Cerebellar cortex (tissue), 1 donor: ENCODE data around the gene LSM6.

Experiments used
- DNase-seq: peaks from one replicate; pipeline ENCODE4 v3.0.0-alpha.2; 2015; ENCODE audit warnings: low spot score

LSM6 gene

DNA sequence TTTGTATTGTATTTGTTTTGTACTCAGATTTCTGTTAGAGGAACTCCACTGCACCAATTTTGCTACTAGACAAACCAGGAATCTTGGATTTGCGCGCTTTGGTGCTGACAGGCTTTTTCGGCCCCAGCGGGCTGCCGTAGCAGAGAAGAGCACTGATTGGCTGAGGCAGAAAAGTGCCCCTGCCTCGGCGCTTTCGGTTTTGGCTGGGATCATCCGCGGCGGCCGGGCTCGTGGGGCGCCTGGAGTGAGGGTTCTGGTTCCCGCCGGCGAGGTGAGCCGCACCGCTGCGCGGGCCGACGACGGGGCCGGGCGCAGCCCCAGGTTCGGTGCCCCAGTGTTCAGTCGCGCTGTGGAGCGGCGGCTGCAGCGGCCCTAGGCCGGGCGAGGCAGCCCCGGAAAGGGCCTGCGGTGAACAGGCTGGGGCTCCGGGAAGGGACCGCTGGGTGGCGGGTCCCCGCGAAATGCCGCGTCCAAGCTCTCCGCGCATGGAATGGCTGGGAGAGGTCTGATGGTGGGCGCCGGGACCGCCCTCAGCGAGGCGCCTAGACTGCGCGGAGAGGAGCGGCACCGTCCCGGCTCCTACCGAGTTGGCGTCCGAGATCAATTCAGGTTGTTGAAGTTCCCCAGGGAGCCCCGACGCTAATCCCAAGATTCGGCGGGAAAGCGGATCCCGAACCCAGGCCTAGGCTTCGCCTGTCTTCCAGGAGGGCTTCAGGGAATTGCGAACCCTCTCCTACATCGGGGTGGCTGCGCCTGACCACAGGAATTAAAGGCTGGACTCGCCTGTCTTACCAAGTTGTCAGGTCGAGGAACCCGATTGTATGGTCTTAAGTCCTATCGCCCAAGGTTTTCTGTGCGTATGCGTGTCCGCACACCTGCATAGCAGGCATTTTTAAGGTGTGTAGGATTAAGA lies at the start of gene LSM6:
Gene LSM6 (plus strand): TSS at position 178 of the 913 bp plus-strand sequence. CDS start 7,204 bp downstream, outside the sequence.
- peak; percentile 93 for DNase-seq

DNA sequence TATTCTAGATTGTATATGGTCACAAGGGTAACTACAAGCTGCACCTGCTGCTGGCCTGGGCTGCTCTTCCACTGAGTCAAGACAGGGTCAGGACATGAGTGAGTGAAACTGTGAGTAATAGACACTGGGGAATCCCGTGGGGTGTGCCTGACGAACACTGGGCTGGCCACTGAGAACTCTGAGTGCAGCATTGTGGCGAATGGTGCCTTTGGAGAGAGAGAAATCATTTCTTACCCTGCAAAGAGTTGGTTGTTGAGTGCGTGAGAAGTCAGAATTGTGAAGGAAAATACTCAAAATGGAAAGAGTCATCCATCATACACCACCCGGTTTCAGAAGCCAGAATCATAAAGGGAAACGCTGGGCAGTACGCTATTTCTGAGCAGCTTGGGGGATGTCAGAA lies 43.1 kb upstream of the LSM6 start:
- DNase-seq = no peak

DNA sequence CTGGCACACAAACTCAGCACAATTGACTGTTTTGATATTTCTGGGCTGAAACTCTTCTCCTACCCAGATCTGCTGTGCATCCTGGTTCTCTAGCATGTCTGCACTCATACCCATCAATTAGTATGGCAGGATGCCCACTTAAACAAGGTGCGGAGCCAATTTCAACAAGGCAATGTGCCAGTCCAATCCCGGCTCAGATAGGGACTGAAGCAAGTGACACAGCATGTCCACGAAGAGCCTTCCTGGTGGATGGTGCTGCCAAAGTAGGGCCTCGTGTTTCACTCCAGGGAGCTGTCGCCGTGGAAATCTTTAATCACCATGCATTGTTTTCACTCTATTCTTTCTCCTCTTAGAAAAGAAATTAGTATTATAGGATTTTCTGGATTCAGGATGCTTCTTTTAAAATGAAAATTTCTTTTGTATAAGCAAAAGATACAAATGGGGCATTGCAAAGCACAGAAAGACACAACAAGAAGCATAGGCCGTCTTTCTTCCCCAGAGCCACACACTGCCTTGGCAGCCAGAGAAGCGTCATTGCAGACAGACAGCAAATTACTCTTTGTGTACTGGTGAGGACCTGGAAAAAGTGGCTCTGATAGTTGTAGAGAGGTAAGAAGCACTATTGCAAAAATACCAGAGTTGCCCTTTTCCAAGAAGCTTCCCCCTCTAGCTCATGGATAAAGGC lies 40.6 kb upstream of the LSM6 start:
- DNase-seq = peak; percentile 66

- DNase-seq = no peak
Observed at GRCh38 chr4:146135941-146136340, 39.6 kb upstream of the LSM6 start.

- DNase-seq = no peak
Observed at GRCh38 chr4:146142768-146143167, 32.8 kb upstream of the LSM6 start.

DNA sequence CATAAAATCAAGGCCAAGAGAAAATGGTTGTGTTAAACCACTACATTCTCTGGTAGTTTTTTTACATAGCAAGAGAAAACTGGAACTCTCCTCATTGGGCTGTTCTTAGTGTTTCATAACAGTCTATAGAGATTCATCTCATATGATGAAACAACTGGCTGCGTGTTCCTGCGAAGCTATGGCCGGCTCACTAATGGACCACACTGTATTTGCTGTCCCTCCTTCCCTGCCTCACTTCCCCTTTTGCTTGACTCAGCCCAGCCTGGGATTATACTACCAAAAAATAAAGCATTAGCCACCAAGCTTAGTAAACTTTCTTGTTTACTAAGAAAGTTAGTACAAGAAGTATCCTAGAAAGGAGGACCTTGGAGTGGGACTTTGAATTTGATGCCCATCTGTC lies 31.6 kb upstream of the LSM6 start:
- no peak for DNase-seq

GRCh38 chr4:146146918-146147317 lies 28.6 kb upstream of the LSM6 start:
- DNase-seq = no peak

GRCh38 chr4:146148021-146148420 lies 27.5 kb upstream of the LSM6 start:
- DNase-seq = no peak

- DNase-seq = no peak
Observed at GRCh38 chr4:146154057-146154456, 21.5 kb upstream of the LSM6 start.

- DNase-seq = no peak
Observed at GRCh38 chr4:146155152-146155724, 20.3 kb upstream of the LSM6 start.

- DNase-seq = no peak
Observed at GRCh38 chr4:146158036-146158745, 17.3 kb upstream of the LSM6 start.

GRCh38 chr4:146159384-146160058 lies 16.0 kb upstream of the LSM6 start:
- DNase-seq = no peak

DNA sequence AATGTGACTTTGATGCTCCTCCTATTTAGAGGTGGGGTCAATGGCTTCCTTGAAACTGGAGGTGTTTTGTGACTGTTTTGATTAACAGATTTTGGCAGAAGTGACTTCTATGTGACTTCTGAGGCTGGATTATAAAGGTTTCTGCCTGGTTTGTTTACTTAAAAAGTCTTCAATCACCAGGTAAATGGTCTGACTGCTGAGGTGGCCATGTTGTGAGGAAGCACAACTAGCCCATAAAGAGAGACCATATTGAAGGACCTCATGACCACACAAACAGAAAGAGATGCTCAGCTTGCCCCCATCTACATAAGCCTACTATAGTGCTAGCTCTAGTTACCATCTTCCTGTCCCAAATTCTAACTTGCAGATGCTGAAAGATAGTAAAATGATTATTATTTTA lies 14.3 kb upstream of the LSM6 start:
- no peak for DNase-seq

- no peak for DNase-seq
Observed at GRCh38 chr4:146165221-146165620, 10.3 kb upstream of the LSM6 start.

DNA sequence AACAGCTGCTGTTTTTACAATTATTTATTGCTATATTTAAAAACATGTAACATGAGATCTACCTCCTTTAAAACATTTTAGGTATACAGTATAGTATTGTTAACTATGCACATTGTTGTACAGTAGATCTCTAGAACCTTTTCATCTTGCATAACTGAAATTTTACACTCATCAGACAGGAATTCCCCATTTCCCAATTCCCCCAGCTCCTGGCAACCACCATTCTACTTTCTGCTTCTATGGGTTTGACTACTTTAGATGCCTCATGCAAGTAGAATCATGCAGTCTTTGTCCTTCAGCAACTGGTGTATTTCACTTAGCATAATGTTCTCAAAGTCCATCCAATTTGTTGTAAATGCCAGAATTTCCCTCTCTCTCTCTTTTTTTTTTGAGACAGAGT lies 9.7 kb upstream of the LSM6 start:
- DNase-seq = no peak

- no peak for DNase-seq
Observed at GRCh38 chr4:146170149-146170548, 5.4 kb upstream of the LSM6 start.

DNA sequence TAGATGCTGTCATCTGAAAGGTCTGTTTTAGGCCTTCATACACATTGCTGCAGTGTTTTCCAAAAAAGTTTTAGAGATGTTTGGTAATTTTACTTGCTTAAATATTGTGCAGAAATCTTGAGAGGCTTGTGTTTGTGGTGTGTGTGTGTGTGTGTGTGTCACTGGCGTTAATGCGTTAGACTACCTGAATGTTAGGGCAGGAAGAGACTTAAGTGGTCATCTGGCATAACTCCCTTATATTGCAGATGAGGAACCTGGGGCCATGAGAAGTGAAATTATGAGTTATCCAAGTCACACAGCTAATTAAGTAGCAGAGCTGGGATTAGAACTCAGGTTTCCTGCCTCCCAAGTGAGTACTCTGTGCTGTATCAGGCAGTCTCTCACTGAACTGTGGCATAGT lies 1.4 kb downstream of the LSM6 start:
- no peak for DNase-seq

GRCh38 chr4:146178126-146178525 lies 2.6 kb downstream of the LSM6 start:
- no peak for DNase-seq

- DNase-seq = peak; percentile 19
Observed at GRCh38 chr4:146179784-146180370, 4.4 kb downstream of the LSM6 start.

GRCh38 chr4:146182443-146182842 lies 6.9 kb downstream of the LSM6 start:
- DNase-seq = no peak

GRCh38 chr4:146183209-146183608 lies 7.7 kb downstream of the LSM6 start:
- DNase-seq = no peak
